ENCODE data around the gene CTAG1B.
"Not testable (repeated sequence)": the region's sequence is repeated elsewhere in the genome, so short reads cannot be mapped to it uniquely, and the experiment has no call there.

Gene CTAG1B

DNA sequence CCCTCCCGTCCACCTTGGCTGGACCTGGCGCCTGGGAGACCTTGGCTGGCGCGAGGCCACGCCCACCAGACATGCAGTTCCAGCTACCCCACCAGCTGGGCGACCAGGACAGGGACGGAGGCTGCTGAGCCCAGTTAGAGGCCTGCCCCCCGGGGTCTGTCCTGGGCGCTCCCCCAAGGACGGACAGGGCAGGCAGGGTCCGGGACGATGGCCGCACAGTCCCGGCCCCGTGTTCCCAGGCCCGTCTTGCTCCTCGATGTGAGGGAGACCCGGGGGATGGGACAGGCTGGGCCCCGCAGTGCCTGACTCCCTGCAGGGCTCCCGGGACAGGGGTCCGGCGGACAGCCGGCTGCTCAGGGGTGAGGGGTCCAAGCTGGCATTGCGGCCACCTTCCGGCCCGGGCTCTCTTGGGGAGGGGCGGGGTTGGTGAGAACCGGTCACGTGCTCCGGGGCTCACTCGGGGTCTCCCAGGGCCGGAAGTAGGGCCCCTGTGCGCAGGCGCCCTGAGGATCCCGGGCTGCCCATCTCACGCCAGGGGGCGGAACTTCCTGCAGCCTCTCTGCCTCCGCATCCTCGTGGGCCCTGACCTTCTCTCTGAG is 34.4 kb downstream of the CTAG1B start, which contains the start of gene CTAG1A:
Gene CTAG1A, plus strand, starts transcription at position 549 of the 599 bp plus-strand sequence. CDS start 74 bp downstream, outside the sequence.
- ATAC-seq, DNase-seq: not testable (repeated sequence)

DNA sequence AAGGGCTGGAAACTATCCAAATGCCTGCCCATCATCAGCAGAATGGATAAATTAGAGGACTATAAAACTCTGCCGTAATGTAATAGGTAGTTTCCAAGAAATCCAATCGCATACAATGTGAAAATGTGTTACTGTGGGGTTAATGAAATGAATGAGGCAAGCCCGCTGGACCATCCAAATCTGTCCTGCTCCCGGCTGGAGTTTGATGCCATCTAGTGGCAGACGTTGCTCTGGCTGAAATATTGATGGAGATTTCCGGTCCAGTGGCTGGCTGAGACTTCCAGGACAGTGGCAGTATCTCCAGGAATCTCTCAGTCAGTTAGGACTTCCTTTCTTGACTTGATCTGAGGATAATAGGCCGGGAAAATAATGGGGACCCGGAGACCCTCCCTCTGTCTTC is 36.1 kb downstream of the CTAG1B start:
- ATAC-seq, DNase-seq: not testable (repeated sequence)

GRCh38 chrX:154575076-154575475 is 44.0 kb downstream of the CTAG1B start:
- not testable (repeated sequence) for ATAC-seq, DNase-seq

GRCh38 chrX:154573061-154573460 is 46.0 kb downstream of the CTAG1B start:
- DNase-seq, ATAC-seq: not testable (repeated sequence)

DNA sequence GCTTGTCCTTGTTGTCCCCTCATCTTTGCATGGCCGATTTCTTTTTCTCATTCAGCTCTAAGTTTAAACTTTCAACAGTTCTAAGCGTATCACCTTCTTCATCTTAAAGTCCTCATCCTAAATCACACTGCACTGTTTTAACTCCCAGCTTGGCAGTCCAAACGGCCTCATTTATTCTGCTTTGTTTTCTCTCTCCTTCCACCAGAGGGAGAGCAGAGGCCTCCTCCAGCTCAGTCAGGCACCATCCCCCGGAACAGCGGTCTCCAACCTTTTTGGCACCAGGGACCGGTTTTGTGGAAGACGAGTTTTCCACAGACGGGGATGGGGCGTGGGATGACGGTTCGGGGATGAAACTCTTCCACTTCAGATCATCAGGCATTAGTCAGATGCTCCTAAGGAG is 48.7 kb downstream of the CTAG1B start:
- not testable (repeated sequence) for ATAC-seq, DNase-seq

Data from stimulated activated naive CD8-positive, alpha-beta T cell treated with anti-CD3 and anti-CD28 coated beads, Interleukin-15, Interleukin-2, amounts not matched to agents 100 U/mL and 50 U/mL, for 24 hours (primary cell).